Measurements from ENCODE around the gene BTBD9.

GRCh38 chr6:38364127-38364526, 275.6 kb downstream of the BTBD9 start:
- no peak for TF ChIP-seq CTCF (IDR thresholded peaks at IDR 0.05; ENCODE audit: poor library complexity)
- TF ChIP-seq EZH2phosphoT487 (IDR thresholded peaks at IDR 0.05; ENCODE audit: low read depth, severe bottlenecking, unreplicated experiment): no peak

Measured in hepatocyte (in vitro differentiated cells).